Ammon's horn (tissue), 1 donor: ENCODE measurements around the gene CD300LB.
A peak's percentile ranks its signal among the peaks of the same experiment; 100 is the strongest.
"Not testable (repeated sequence)": the region's sequence is repeated elsewhere in the genome, so short reads cannot be mapped to it uniquely, and the experiment has no call there.

Experiments
- DNase-seq: peaks from one replicate; pipeline ENCODE4 v3.0.0-alpha.2; 2016; ENCODE audit warnings: low spot score

The CD300LB gene

DNA sequence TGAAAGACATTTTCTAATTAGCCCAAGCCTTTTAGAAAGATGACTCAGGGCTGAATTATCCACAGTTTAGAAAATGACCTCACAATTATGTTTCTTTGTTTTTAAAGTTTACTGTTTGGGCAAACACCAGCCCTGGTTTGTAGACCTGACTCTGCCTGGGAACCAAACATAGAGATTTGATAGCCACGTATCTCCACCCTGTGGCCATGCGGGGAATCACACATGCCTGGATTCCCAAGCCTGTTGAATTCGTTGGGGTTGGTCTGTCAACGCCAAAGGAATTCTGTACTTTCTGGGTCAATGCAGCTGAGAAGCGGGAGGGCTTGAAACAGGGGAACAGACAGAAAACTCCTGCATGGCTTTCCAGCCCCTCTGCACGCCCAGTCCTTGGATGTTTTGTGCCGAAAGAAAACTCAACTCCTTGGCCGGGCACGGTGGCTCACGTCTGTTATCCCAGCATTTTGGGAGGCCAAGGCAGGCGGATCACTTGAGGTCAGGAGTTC is 37.9 kb downstream of the CD300LB start:
- DNase-seq: peak; percentile 86

DNA sequence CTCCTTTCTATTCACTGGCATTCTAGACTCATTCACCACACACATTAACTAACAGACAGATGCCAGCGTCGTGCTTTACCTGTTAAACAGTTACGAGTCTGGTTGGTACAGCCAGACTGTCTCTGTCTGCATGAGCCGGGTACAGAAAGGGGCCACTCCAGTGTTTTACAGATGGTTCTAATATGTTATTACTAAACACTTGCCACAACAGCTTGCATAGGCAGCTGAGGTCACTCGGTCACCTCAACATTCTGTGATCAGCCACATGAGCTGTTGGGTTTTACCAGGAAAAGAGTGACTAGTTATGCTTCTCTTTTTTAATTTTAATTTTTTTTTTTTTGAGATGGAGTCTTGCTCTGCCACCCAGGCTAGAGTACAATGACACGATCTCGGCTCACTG is 39.6 kb downstream of the CD300LB start:
- no peak for DNase-seq

DNA sequence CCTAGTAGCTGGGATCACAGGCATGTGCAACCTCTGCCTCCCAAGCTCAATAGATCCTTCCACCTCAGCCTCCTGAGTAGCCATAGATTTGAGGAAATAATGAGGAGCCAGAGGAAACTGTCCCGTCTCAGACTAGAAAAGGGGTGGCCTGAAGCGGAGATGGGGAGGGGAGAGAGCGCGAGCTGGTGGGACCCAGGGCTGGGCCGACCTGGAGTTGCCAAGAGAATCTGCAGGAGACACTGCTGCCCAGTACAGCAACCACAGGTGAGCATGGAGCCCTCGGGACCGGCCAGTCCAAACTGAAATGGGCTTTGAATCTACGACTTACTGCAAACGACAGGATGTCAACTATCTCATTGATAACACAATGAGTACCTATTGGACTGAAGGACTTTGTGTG is 40.6 kb downstream of the CD300LB start:
- DNase-seq: no peak

DNA sequence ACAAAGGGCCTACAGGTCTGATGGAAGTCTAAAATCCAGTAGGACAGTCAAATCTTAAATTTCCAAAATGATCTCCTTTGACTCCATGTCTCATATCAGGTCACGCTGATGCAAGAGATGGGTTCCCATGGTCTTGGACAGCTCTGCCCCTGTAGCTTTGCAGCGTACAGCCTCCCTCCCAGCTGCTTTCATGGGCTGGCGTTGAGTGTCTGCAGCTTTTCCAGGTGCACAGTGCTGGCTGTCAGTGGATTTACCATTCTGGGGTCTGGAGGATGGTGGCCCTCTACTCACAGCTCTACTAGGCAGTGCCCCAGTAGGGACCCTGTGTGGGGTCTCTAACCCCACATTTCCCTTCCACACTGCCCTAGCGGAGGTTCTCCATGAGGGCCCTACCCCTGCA is 43.0 kb downstream of the CD300LB start:
- not testable (repeated sequence) for DNase-seq

DNA sequence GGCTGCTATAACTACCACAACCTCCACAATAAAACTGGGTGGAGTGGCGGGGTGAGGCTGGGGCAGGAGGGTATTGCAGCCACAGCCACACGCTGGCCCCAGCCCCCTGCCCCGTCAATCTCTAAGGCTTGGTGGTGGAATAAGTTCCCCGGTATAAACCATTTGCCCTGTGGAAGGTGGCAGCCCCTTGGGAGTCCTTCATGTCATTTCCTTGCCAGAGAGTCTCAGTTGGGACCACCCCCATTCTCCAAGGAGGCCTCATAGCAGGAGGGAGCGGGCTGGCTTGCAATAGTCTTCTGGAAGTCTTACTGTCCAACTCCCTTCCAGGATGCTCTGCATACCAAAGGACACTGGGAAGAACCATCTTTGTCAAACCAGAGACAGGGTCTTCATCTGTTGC is 45.4 kb downstream of the CD300LB start:
- DNase-seq: no peak

DNA sequence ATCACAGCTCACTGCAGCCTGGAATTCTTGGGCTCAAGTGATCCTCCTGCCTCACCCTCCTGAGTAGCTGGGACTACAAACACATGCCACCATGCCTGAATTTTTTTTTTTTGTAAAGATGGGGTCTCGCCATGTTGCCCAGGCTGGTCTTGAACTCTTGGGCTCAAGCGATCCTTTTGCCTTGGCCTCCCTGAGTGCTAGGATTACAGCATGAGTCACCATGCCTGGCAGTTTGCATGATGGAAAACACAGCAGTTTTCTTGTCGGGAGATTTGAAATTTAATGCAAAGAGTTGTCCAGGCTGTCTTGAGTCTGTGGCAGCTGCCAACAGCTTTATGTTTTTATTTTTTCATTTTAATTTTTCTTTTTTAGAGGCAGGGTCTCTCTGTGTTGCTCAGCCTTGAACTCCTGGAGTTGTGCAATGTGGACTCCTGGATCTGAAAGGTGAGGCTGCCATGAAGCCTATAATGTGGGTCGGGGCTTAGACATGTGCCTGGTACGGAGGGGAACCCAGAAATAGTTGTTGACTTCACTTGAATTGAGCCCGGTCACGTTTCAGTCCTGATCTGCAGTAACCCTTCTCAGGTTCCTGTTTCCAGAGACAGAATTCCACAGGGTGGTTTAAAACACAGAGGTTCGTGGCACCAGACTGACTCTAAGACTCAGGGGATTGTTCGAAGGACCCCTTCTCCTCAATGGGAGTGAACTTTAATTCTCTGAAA is 46.1 kb downstream of the CD300LB start:
- no peak for DNase-seq

DNA sequence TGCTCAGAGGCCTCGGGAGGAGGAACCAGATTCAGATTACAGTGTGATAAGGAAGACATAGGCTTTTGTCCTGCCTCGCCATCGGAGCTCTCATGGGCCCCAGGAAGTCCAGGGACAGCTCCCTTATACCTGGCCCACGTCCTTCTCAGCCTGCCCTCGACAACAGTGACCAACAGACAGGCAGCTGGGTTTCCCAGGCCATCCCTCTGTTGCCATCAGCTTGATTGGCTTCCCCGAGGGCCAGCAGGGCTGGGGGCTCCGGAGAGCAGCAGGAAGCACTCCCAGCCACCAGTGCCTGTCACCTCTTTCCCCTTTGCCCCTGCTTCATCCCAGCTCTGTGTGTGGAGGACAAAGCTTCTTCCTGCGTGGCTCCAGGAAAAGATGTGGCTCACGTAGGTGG is 47.2 kb downstream of the CD300LB start:
- no peak for DNase-seq

DNA sequence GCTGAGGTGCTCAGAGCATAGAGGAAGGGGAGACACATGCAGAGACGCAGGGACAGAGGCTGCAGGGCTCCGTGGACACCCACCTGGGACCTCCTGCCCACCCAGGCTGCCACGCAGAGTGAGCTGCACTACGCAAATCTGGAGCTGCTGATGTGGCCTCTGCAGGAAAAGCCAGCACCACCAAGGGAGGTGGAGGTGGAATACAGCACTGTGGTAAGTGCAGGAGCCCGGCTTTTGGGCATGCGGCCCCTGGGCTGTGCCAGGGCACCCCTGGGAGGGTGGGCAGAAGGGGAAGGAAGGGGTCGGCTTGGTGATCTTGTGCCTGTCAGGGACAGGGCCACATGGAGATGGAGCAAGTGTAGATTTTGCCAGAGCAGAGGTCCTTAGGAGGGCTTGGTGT is 49.7 kb downstream of the CD300LB start:
- DNase-seq: no peak

DNA sequence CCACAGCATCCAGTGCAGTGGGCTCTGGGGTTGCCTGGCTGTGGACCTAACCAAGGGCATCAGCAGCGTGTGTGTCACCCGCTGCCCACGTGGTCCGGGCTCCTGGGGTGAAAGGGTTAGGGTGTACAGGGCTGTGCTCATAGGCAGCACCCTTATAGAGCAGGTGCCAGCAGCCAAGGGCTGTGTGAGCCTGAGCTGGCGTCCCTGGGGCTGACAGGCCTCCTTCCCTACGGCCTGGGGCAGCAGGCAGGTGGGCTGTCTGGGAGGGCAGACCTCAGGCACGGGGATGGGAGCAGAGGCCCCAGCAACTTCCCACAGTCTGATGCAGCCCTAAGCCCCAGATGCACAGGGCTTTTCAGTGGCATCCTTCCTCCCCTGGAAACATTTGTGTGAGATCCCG is 51.0 kb downstream of the CD300LB start:
- no peak for DNase-seq

DNA sequence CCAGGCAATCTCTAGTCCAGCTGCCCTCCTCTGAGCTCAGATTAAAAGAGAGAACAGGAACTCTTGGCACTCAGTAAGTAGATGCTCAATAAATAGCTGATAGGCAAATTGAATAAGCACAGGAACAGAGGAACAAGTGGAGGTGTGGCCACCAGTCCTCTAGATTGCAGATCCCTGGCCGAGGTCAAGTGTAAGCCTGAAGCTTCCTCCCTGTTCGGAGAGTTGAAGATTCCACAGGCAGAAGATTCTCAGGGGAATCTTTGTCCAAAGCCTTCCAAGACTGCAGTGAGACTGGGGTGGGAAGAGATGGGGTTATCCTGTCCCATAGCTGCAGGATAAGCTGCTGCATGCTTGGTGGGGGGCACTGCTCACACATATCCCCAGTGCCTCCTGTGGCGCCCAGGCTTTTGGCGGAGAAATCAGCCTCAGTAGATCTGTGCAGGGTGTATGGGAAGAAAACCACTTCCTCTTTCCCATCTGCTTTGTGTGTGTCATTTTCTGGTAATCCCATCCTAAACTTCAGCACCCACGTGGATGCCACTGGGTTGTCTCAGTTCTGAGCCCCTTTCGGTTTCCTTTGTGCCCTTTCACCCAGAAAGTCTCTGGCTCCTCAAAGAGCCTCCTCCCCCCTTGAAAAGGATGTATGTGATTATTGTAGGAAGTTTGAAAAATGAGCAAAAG is 52.7 kb downstream of the CD300LB start:
- peak; percentile 60 for DNase-seq

DNA sequence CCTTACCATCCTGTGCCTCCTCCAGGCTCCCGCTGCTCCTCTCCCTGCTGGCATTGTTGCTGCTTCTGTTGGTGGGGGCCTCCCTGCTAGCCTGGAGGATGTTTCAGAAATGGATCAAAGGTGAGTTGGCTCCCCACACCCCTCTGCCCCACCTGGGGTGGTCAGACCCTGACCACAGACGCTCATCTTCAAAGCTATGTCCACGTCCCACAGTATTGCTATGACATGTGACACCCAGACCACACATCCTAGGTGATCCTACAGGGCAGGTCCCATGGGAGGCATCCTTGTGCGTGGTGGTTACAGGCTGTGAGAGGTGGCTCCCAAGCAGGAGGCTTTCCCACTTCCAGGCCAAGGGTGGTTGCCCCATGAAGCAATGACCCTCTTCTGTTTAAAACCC is 53.9 kb downstream of the CD300LB start:
- no peak for DNase-seq

DNA sequence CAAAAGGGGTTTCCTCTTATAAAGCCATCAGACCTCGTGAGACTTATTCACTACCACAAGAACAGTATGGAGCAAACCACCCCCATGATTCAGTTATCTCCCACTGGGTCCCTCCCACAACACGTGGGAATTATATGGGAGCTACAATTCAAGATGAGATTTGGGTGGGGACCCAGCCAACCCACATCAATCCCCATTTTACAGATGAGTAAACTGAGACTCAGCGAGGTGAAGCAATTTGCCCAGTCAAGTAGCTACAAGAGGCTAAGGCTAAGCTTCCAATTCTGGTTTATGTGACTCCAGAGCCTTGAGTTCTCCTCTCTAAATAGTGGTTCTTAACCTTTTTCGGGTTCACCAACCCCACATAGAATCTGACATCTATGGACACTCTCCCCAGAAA is 56.1 kb downstream of the CD300LB start:
- no peak for DNase-seq

DNA sequence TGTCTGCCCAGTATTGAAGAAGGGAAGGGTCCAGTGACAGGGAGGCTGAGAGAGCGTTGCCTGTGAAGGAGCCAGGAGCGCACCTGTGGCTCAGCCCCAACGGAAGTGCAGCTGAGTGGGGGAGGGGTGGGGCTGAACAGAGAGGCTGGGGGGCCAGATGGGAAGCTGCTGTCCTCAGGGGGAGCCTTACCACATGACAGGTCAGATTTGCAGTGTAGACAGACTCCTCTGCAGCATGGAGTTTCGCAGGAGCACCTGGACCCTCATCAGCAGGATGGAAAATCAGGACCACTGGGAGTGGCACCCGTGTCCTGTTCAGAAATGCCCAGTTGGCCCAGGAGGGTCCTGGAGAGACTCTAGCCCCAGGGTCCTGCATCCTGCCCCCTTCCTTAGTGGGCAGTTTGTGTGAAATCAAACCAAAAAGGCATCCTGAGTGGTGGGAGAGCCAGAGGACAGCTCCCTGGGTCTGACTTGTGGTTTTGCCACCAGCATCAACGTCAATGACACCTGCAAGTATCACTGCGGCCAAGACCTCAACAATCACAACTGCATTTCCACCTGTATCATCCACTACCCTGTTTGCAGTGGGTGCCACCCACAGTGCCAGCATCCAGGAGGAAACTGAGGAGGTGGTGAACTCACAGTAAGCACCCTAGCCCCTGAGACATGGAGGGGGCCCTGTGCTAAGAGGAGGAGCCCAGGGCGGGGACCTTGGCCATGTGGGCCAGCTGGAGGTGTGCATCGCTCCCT is 57.1 kb downstream of the CD300LB start:
- no peak for DNase-seq

DNA sequence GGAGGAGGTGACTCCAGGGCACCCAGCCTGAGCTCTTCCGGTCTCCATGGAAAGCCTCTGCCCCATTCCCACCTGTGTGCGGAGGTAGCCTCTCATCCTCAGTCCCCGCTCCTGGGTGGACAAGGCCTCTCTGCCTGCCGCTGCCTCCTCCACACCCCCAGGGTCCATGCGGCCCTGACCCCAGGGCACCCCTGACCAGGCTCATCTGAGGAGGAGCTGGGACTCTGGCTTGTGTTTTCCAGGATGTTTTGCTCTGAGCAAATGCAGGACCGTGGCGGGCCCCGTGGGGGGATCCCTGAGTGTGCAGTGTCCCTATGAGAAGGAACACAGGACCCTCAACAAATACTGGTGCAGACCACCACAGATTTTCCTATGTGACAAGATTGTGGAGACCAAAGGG is 58.0 kb downstream of the CD300LB start:
- DNase-seq: no peak

DNA sequence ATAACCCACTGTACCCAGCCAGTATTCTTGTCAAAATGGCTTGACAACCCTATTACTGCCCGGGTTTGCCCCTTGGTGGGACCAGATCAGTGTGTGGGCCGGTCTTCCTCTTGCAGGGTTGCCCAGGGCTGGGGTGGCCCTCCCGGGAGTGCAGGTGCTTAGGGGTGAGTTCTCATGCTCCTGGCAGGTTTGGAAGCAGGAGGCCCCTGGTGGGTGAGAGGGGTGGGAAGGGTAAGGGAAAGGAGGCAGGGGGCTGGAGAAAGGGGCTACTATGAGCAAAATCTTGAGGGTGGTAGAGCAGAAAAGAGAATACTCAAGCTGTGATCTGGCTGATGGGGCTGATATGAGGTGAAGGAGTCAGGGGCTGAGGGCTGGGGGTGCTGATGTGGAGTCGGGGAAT is 58.4 kb downstream of the CD300LB start:
- no peak for DNase-seq

DNA sequence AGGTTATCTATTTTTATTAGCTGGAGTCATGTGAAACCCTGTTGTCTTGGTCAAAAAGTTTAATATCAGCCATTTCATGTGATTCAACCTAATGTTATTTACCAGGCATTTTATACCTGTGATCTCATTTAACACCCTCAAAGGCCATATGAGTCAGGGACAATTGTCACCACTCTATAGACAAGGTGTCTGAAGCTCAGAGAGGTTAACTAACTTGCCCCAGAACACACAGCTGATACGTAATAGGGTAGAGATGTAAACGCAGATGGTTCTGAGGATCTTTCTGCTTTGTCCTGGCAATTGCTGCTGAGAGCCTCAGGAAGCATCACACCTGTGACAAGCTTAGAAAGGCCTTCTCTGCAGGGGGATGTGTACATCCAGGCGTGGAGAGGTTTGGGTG is 59.9 kb downstream of the CD300LB start:
- no peak for DNase-seq
